Endometrial microvascular endothelial cells (primary cell): ENCODE measurements around the gene IQSEC1. TPM values are rescaled to one million over a fixed set of nuclear protein-coding genes. Genes with fewer than 3 reads are reported as not detected.

Experiments used
- in situ Hi-C: cut with HindIII; loops from 2 replicates; pipeline ENCODE4 v1.10.0; 2017; ENCODE audit warnings: low sequenced_read_pairs, low pct_unique_long_range_greater_than_20kb; ENCODE audit errors: inconsistent ontology term
- total RNA-seq: library from RNA; depleted of rRNA; stranded (reverse); fragments of >200 nt; gene quantifications from one replicate; pipeline ENCODE4 v1.2.3, GENCODE V29; 2015; ENCODE audit errors: inconsistent ontology term

IQSEC1 gene
- total RNA-seq, 1 donor from 2014 or later: 24.9 TPM

- in situ Hi-C loops: no loop called here
Observed at GRCh38 chr3:13012221-13012691, 61.0 kb downstream of the IQSEC1 start.

GRCh38 chr3:13011573-13012220 is 61.5 kb downstream of the IQSEC1 start:
- in situ Hi-C loops: no loop called here

GRCh38 chr3:13010780-13011572 is 62.3 kb downstream of the IQSEC1 start:
- in situ Hi-C loops: no loop called here

- in situ Hi-C loops: no loop called here
Observed at GRCh38 chr3:13009946-13010315, 63.3 kb downstream of the IQSEC1 start.

- in situ Hi-C loops: no loop called here
Observed at GRCh38 chr3:13009132-13009945, 63.9 kb downstream of the IQSEC1 start.

GRCh38 chr3:13008155-13008995 is 64.9 kb downstream of the IQSEC1 start:
- in situ Hi-C loops: no loop called here

GRCh38 chr3:13007251-13007941 is 65.8 kb downstream of the IQSEC1 start:
- in situ Hi-C loops: no loop called here

- in situ Hi-C loops: no loop called here
Observed at GRCh38 chr3:13006216-13006990, 66.8 kb downstream of the IQSEC1 start.

- in situ Hi-C loops: no loop called here
Observed at GRCh38 chr3:13005301-13005700, 67.9 kb downstream of the IQSEC1 start.

- in situ Hi-C loops: no loop called here
Observed at GRCh38 chr3:13004376-13004775, 68.9 kb downstream of the IQSEC1 start.

GRCh38 chr3:13003608-13004007 is 69.6 kb downstream of the IQSEC1 start:
- in situ Hi-C loops: no loop called here

GRCh38 chr3:13002398-13003124 is 70.7 kb downstream of the IQSEC1 start:
- in situ Hi-C loops: no loop called here

GRCh38 chr3:12999147-13000140 is 73.8 kb downstream of the IQSEC1 start:
- in situ Hi-C loops: loop anchor here (25.0 kb wide), 1 partner anchor 112 kb away; no protein-coding TSS in a partner anchor

GRCh38 chr3:12998648-12999047 is 74.6 kb downstream of the IQSEC1 start:
- in situ Hi-C loops: loop anchor here (25.0 kb wide), 1 partner anchor 111 kb away; no protein-coding TSS in a partner anchor

- in situ Hi-C loops: loop anchor here (25.0 kb wide), 1 partner anchor 110 kb away; no protein-coding TSS in a partner anchor
Observed at GRCh38 chr3:12997387-12997786, 75.8 kb downstream of the IQSEC1 start.

- in situ Hi-C loops: loop anchor here (25.0 kb wide), 1 partner anchor 109 kb away; no protein-coding TSS in a partner anchor
Observed at GRCh38 chr3:12996181-12996506, 77.1 kb downstream of the IQSEC1 start.
